HL-60/S4 (cell line): ENCODE measurements around the gene CD24.
"Not testable (repeated sequence)": the region's sequence is repeated elsewhere in the genome, so short reads cannot be mapped to it uniquely, and the experiment has no call there.

ENCODE experiments used
- in situ Hi-C: fragments of 300-500 bp; cut with MboI; formaldehyde crosslinking; loops from 2 replicates; pipeline ENCODE4 v1.14.3; 2022; ENCODE audit warnings: low sequenced_read_pairs

CD24 gene, protein sequence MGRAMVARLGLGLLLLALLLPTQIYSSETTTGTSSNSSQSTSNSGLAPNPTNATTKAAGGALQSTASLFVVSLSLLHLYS

DNA sequence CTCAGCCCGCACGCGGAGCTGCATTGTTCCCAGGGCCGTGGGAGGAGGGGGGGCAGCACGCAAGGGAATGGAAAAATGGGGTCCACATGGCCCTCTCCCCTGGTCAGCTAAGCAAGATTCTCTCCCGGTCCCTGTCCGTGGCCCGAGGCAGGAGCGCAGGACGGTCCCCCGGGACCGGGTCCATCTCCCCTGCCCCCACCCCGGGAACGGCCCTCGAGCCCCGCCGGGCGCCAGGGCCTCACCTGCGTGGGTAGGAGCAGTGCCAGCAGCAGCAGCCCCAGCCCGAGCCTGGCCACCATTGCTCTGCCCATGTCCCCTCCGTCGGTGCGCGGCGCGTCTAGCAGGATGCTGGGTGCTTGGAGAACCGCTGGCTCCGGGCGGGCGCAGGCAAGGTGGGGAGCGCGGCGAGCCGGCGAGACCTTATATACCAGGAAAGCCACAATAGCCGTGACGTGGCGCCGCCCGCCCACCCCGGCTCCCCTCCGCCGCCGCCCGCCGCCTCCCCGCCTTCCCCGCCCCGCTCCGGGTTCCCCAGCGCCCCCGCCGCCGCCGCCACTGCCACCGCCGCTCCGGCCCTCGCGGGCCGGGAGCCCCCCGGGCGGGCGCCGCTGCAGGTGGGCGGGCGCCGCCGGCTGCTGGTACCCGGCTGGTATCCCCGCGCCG lies at the start of gene CD24:
CD24 (minus strand) TSS at position 394 of the 663 bp plus-strand sequence; CDS start at position 311, 83 bp downstream.
- in situ Hi-C loops = no loop called here

- in situ Hi-C loops = no loop called here
Measured at GRCh38 chr6:107021446-107022185, 47.1 kb upstream of the CD24 start.

GRCh38 chr6:107020239-107020638 lies 45.7 kb upstream of the CD24 start:
- in situ Hi-C loops = no loop called here

GRCh38 chr6:107019628-107020027 lies 45.1 kb upstream of the CD24 start:
- in situ Hi-C loops = not testable (repeated sequence)

DNA sequence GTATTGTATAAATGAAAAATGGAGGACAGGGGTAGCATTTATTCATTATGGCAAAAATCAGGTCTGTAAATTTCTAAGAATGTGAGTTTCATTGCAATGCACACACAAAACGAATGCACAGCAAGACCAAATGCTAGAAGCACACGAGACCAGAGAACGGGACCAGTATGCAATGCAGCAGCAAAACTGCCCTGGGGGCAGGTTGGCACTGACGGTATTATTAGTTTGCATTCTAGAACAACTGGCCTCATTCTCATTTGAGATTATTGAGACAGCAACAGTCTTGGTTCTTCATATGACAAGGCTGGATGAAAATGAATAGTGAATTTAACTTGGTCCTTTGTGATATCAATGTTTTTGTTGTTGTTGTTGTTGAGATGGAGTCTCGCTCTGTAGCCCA lies 44.5 kb upstream of the CD24 start:
- in situ Hi-C loops = no loop called here

- in situ Hi-C loops = no loop called here
Measured at GRCh38 chr6:107009499-107009898, 35.0 kb upstream of the CD24 start.

- in situ Hi-C loops = loop anchor here (10.0 to 25.0 kb wide), 2 partner anchors 435 to 553 kb away; no protein-coding TSS in a partner anchor
Measured at GRCh38 chr6:106997392-106998158, 23.0 kb upstream of the CD24 start.

- in situ Hi-C loops = loop anchor here (10.0 to 25.0 kb wide), 2 partner anchors 433 to 551 kb away; no protein-coding TSS in a partner anchor
Measured at GRCh38 chr6:106995640-106996039, 21.1 kb upstream of the CD24 start.

DNA sequence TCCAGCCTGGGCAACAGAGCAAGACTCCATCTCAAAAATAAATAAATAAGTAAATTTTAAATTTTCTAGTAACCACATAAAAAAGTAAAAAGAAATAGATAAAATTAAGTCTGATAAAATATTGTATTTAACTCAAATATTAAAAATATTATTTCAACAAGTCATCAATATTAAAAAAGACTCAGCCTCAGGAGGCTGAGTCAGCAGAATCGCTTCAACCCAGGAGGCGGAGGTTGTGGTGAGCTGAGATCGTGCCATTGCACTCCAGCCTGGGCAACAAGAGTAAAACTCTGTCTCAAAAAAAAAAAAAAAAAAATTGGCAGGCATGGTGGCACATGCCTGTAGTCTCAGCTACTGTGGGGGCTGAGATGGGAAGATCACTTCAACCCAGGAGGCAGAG lies 15.2 kb upstream of the CD24 start:
- in situ Hi-C loops = loop anchor here (10.0 to 25.0 kb wide), 3 partner anchors 427 to 645 kb away; no protein-coding TSS in a partner anchor

DNA sequence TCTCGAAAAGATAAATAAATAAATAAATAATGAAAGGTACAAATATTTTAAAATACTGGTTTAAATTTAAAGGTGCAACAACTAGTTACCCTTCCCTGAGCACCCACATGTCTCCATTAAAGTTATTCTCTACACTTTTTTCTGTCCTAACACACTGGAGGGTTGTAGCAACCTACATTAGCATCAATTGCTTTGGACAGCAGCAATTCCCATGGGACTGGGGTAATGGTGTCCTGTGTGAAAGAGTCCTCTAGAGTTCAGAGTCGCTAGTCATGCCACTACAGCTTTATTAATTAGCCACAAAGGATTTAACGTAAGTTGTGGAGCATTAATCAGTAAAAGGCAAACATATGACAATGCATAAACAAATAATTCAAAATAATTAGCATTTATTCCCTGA lies 14.1 kb upstream of the CD24 start:
- in situ Hi-C loops = loop anchor here (10.0 to 25.0 kb wide), 2 partner anchors 426 to 644 kb away; no protein-coding TSS in a partner anchor

- in situ Hi-C loops = loop anchor here (10.0 to 25.0 kb wide), 2 partner anchors 420 to 637 kb away; no protein-coding TSS in a partner anchor
Measured at GRCh38 chr6:106981926-106982325, 7.4 kb upstream of the CD24 start.

GRCh38 chr6:106980926-106981325 lies 6.4 kb upstream of the CD24 start:
- in situ Hi-C loops = loop anchor here (10.0 to 25.0 kb wide), 2 partner anchors 419 to 636 kb away; no protein-coding TSS in a partner anchor

DNA sequence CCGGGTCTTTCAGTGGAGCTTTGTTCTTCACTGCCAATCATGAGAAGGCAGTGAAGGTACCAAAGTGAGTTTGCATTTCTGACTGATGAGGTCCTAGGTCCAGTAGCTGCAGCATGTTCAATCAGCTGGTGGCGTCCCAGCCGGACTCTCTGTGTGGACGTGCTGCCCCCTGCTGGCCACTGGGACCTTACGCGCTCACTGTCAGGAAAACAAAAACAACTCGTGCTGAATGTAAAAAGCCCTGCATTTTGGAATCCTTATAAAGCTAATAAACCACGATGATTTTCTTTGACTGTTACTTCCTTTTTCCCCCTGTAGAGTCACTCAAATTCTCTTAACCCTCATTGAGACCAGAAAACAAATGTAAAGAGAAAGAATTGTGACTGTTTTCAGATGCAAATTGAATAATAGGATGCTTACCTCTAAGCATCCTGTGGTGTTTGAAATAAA lies 4.9 kb upstream of the CD24 start:
- in situ Hi-C loops = loop anchor here (25.0 kb wide), 1 partner anchor 417 kb away; no protein-coding TSS in a partner anchor

GRCh38 chr6:106977246-106977645 lies 2.7 kb upstream of the CD24 start:
- in situ Hi-C loops = loop anchor here (25.0 kb wide), 1 partner anchor 415 kb away; no protein-coding TSS in a partner anchor

- in situ Hi-C loops = loop anchor here (25.0 kb wide), 1 partner anchor 414 kb away; no protein-coding TSS in a partner anchor
Measured at GRCh38 chr6:106976270-106976669, 1.7 kb upstream of the CD24 start.

- in situ Hi-C loops = loop anchor here (25.0 kb wide), 1 partner anchor 413 kb away; no protein-coding TSS in a partner anchor
Measured at GRCh38 chr6:106975738-106976064, 1.2 kb upstream of the CD24 start.

DNA sequence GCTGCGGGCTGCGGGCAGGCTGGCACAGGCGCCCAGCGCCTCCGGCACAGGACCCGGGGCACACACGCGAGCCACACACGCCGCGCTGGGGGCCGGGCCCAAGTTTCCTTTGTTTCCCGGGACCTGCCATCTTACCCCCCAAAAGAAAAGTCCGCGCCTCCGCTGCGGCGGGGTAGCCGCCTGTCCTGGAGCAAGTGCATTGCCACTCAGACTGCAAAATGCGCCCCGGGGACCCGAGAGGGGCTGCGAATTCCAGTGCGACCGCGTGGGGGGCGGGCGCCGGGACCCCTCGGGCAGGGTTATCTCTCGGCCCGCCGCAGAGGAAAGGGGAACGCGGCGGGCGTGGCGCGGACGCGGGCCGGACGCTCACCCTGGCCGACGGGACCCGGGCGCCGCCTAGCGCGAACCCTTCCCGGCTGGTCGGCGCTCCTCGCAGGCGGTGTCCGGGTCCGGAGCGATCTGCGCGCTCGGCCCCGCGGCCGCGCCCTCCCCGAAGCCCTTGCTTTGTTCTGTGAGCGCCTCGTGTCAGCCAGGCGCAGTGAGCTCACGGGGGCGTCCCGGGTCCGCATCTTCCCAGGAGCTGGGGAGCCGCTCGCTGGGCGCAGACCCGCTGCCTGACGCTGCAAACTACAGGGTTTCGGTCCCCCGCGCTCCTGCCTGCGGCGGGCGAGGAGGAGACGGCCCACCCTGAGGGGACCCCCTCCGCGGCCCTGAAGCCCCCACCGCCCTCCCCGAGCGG lies 639 bp upstream of the CD24 start:
- in situ Hi-C loops = loop anchor here (25.0 kb wide), 1 partner anchor 413 kb away; no protein-coding TSS in a partner anchor

- in situ Hi-C loops = no loop called here
Measured at GRCh38 chr6:106973836-106974335, 643 bp downstream of the CD24 start.

DNA sequence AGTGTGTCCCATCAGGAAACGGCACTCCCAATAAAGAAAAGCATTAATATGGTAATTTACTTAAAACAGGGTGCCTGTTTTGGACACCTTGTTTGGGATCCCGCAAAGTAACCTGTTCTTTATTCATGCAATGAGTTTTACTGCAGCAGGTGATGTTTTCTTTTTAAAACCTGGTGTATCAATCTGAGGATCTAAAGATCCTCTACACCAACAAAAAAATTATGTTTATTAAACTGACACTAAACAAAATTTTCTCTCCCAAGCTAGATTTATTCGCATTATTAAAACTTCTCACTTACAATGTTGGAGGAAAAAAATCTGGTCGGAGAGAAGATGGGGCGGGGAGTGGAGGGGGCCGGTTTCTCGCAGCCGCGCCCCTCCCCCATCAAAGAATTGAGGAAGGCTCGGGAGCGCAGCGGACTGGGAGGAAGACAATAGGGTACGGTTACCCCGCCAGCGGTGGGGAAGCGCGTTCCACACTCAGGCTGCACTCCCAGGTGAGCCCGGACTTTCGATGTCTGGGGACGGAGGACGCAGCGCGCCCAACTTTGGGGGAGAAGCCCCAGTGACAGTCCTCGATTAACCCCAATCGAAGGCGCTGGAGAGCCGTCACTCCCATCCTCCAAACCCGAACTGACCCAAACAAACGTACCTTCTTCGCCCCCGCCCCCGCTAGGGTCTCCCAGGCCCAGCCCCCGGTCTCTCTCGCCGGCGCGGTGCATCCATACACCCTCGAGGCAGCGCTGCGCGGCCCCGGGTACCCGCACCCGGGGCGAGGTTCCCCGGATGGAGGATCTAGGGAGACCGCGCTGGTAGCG lies 1.3 kb downstream of the CD24 start:
- in situ Hi-C loops = no loop called here
